ENCODE measurements around the gene ANKRD23.
"Not testable (repeated sequence)": the region's sequence is repeated elsewhere in the genome, so short reads cannot be mapped to it uniquely, and the experiment has no call there.

Gene ANKRD23

DNA sequence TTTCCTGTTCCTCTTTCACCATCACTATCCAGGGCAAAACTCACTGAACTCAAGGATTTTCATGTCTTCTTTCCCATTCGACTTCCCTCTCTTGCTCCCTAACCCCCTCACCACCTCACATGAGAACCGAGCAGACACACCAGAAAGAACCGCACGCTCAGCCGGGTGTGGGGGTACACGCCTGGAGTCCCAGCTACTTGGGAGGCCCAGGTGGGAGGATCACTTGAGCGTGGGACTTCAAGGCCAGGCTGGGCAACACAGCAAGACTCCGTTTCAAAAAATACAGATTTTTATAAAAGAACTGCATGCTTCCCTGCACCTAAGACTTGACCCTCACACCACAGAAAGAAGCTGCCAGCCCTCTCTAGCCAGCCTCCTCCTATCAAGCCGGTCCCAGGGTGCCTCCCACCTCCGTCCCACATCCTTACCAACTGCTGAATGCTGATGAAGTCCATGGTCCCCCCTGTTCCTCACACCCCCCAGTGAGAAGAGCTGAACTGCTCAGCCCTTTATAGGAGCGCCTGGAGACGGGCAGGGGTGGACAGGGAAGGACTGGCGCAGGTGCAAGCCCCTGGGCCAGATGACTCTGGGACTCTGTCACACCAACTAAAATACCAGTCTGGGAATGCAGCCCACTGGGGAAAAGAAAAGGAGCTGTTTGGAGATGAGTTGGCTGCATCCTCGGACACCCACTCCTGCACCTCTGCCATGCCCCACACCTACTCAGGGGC is at the start of gene ANKRD23:
Gene ANKRD23 (minus strand): TSS at position 484 of the 731 bp plus-strand sequence. CDS start 29 bp downstream, at position 455.
- DNase-seq (ENCODE audit: low read depth): no peak

DNA sequence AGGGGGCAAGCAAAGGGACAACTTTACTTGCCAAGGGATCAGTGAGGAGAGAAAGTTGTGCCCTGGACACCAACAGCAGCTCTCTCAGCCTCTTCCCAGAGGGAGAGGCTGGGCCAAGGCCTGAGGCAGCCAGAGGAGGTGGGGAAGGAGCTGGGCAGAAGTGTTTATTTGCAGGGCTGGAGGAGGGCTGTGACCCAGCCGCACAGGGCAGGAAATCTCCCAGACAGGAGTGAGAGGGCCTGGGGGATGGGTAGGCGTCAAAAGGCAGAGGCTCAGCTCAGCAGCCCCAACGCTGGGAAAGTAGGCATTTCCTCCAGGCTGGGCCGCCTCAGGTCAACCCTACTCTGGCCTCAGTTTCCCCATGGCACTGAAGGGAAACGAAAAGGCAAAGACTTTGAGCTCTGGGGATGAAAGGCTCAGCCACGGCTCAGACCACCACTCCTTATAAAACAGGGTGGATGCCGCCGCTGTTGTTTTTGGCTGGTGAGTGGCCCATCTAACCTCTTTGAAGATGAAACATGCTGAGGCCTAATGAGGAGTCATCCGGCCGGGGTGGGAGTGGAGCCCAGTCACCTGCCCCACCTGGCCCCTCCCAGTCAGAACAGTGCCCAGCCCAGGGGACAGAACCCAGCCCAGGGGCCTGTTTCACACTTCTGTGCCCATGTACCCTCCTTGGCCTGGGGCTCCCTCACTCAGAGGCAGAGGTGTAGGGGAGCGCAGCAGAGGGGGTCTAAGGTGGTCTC is 47.9 kb upstream of the ANKRD23 start:
- no peak for DNase-seq (ENCODE audit: low read depth)

DNA sequence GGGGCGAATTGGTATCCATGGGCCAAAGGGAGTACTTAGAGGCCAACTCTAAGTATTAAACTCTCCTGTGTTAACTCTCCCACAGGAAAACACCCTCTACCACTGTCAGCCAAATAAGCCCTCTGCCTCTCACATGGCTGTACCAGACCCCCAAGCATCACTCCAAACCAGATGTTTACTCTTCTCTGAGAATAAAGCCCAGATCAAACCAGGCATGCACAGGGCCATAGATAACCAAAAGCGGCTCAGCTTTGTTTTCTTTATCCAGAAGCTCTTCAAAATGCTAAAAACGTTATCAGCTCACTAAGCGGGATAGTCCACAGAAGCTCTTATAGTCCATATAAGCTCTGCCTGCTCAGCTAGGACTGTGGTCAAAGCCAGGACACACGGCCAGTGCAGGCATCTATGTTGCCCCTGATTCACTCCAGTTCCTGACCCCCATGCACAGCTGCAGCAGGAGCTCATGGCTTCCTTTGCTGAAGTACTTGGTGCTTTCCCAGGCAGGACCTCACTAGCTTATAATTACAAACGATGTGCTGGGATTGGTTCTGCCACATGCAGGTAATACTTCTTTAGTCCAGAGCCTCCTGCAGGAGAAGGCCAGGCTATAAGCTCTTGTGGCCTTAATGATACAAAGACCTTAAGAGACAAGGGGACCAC is 47.0 kb upstream of the ANKRD23 start:
- no peak for DNase-seq (ENCODE audit: low read depth)

DNA sequence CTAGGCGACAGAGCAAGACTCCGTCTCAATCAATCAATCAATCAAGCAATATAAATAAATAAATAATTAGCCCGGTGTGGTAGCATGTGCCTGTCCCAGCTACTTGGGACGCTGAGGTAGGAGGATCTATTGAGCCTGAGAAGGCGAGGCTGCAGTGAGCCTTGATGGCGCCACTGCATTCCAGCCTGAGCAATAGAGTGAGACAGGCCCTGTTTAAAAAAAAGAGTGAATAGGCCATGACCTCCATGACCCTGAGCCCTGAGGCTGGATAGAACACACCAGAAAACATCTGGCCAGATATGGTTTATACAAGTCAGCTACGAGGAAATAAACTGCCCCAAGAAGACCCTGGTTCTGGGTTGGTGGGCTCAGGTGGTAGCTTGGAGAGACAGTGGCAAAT is 46.4 kb upstream of the ANKRD23 start:
- no peak for DNase-seq (ENCODE audit: low read depth)

DNA sequence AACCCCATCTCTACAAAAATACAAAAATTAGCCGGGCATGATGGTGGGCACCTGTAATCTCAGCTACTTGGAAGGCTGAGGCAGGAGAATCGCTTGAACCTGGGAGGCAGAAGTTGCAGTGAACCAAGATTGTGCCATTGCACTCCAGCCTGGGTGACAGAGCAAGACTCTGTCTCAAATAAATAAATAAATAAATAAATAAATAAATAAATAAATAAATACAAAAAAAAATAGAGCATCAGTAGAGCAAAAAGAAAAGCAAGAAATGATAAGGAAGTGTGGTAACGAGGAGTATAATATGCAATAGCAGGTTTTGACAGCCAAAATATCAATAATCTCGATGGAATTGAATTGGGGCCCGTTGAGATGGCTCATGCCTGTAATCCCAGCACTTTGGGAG is 45.7 kb upstream of the ANKRD23 start:
- not testable (repeated sequence) for DNase-seq (ENCODE audit: low read depth)

DNA sequence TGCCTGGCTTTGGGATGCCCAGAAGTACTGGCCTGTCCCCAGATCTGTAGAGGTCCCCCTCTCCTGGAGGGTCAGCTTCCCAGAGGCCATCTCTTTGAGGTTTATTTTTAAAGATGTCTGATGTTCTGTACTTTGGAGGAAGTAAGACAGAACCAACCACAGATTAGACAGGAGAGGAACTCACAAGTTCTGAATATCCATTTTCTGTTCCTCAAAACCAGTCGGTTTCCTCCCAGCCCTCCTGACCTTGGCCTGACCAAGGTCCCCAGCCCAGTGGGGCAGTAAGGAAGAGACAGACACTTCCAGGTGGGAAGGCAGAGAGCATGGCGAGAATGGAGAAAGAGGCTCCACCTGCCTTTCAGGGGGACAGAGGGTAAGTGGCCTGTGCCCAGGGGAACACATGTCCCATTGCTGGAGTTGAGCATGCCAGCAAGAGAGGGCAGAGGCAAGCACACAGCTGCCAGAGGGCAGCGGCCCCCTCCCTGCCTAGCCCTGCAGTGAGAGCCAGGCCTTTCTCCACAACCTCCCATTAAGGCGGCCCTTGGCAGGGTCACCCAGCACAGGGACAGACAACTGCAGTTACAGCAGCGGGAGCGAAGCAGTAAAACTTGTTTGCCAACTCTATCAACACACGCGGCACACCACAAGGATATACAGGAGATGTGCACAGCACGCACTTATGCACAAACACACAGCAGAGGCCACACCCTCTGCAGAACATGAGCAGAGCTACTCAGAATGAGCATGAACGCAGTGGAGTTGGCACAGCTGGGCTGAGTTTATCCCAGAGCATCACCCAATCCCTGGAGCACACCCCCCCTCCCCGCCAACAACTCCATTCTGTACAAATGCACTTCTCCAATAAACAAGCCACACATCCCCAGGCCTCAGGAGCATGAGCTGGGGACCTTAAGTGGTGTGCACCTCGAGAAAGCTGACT is 44.5 kb upstream of the ANKRD23 start:
- DNase-seq (ENCODE audit: low read depth): no peak

DNA sequence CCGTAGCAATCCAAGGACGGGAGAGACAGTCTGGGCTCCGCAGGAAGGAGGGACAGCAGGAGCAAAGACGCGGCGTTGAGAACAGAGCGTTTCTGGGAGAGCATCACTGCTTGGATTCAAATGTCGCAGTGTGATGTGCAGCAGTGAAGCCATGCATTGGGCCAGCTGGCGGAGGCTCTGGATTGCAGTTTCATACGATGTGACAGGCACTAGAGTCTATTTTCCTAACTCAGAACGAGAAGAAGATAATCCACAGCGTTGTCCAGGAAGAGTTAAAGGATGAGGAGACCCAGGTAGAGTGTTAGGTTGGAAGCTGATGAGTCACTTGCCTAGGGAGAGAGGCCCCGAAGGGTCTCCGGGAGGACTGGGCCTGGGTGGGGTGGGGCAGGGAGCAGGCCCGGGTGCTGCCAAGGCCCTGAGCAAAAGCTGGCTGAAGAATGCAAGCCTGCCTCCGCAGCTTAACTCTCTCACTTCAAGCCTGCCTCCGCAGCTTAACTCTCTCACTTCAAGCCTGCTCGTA is 43.7 kb upstream of the ANKRD23 start:
- no peak for DNase-seq (ENCODE audit: low read depth)

DNA sequence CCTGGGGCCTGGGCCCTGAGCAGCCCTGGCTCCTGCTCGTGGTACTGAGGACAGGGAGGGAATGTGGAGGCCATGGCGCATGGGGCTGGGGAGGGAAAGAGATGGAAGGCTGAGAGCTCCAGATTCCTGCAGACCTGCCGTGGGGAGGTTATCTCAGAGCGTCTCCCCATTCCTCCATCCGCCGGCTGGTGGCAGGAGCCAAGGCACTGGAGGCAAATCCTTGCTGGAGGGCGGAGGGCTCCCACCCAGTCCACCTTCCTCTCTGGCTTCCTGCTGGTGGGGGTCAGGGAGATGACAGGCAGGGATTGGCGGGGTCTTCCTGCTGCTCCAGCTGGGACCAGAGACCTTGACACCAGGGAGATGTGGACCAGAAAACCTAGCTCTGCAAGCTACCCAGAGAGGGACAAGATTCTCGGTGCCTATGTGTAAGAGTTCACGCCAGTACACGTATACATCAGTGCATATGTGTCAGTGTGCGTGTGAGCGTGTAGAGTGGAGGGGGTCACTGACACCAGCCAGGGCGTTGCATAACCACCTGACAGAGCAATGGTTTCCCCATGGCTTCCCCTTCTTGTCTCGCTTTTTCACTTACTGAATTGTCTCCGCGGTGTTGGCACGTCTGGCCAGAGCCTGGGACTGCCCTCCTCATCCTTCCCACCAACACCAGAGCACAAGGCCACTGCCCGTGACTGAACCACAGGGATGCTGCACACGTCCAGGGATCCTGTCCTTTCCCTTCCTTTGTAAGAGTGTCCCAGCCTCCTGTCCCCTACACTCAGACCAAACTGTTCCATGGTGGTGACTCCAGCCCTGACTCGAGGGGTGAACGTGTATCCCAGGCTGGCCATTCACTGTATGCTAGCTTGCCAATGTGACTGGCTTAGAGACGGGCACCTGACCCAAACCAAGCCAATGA is 41.9 kb upstream of the ANKRD23 start:
- no peak for DNase-seq (ENCODE audit: low read depth)

DNA sequence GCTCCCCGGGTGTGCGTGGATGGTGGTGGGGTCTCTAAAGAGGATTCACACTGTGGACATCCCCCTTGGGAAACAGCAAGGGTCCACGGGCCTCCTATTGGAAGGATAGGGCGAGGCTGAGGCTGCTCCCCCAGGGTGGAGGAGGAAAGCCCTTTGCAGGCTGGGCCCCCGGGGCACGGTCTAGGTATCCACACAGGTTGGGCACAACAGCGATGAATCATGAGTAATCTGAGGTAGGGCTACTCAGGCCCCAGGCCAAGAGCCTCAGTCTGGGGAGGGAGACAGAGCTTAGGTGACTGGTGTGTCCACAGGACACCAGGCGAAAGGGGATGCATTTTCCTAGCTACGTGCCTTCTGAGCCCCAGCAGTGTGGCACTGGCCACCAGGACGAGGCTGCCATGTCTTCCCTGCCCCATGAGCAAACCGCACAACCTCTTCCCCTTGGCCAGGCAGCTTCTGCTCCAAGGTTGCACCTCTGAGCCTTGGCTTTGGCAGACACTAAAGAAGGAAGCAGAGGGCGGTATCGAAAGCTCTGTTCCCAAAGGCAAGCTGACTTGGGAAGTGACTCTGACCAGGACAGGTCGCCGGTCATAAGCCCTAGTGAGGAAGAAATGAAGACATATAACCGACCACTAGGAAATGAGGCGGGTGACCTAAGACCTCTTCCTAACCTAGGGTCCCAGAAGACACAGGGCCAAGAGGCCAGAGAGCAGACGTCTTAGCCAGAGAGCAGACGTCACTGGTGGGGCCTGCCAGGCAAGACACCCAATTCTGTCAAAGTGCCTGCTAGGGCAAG is 40.7 kb upstream of the ANKRD23 start:
- DNase-seq (ENCODE audit: low read depth): no peak

DNA sequence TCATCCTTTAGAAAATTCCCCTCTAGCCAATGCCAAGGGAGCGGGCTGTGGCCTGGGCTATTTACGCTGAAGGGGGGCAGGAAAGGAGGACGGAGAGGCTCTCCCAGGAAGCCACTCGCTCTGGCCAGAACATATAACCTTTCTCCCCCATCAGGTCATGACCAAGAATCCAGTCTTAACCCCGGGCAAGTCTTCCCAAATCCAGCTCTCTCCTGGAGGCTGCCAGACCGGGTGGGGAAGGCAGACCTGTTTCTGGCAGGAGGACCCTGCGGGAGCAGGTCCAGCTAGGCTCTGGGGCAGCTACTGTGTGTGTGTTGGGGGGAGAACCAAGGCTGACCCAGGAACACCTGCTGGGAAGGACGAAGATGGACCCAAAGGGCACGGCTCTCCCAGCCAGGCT is 39.5 kb upstream of the ANKRD23 start:
- DNase-seq (ENCODE audit: low read depth): no peak

DNA sequence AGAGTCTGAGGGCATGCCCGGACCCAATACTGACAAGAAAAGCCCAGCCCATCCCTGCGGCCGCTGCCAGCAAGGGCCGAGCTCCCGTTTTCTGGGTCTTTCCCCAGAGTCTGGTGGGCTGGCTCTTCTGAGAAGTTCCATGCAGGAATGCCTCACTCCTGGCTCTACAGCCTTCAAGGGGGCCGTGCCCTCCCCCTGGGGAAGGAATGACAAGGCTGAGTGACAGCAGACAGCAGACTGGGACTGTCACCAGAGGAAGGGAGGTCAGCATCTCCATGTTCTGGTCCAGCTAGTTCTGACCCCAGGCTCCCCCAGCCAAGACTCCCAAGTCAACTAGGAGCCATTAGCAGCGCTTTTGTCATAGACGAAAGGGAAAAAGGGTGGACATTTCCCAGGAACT is 39.1 kb upstream of the ANKRD23 start:
- no peak for DNase-seq (ENCODE audit: low read depth)

DNA sequence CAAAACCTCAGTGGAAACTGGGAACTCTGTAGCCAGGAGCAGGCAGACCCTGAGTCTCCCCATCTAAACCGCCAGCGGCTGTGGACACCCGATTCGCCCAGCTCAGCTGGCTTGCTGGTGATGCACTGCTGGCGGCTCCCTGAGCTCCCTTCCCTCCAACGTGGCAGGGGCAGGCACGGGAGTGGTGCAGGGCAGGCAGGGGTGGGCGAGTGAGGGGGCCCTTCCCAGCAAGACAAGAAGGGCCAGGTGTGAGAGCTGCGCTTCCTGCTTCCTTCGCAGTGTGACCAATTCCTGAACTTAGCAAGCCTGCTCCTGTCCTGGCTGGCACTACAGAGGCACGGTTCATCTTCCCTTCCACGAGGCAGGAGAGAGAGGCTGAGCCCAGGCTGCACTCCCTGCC is 38.4 kb upstream of the ANKRD23 start:
- no peak for DNase-seq (ENCODE audit: low read depth)

DNA sequence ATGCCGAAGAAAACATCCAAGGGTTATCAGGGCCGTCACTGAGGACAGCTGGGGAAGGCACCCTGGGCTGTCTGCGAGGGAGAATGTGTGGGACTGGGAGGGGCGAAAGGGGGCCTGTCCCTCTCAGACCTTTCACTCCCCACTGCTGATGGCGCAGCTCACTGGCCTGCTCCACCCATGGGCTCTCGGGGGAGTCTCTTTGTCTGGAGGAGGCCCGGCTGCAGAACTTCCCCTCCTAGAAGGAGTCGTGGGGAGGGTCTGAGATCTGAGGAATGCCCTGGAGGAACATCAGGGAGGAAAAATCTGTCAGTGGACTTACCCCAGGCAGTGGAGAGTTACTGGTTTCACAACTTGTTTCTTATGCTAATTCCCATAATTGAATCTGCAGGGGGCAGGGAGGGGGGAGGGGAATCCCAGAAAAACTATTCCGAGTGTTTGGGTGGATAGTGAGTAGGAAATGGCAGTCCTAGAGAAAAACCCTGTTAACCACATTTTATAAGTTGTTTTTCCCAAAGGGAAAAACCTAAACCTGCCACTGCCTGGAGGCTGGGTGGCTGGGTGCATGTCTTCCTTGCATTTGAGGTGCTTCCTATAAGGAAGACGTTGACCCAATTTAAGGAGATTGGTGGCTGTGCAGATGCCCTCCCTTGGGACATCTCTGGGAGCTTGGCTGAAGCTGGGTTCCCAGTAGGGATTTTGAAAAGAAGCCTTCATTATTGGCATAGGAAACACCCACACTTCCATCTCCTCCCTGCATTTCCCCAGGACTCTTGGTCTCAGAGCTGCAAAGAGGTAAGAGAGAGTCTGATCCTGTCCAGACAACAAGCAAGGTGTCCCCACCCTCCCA is 37.8 kb upstream of the ANKRD23 start:
- DNase-seq (ENCODE audit: low read depth): no peak

DNA sequence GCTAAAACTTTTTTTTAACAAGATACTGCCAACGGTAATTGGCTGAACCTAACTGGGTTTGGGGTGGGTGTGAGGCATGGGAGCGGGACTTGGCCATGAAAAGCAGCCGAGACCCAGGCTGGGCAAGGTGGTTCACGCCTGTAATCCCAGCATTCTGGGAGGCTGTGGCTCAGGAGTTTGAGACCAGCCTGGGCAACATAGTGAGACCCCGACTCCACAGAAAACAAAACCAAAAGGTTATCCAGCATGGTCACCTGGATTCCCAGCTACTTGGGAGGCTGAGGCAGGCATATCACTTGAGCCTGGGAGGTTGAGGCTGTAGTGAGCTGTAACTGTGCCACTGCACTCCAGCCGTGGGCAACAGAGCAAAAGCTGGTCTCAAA is 37.1 kb upstream of the ANKRD23 start:
- DNase-seq (ENCODE audit: low read depth): no peak

DNA sequence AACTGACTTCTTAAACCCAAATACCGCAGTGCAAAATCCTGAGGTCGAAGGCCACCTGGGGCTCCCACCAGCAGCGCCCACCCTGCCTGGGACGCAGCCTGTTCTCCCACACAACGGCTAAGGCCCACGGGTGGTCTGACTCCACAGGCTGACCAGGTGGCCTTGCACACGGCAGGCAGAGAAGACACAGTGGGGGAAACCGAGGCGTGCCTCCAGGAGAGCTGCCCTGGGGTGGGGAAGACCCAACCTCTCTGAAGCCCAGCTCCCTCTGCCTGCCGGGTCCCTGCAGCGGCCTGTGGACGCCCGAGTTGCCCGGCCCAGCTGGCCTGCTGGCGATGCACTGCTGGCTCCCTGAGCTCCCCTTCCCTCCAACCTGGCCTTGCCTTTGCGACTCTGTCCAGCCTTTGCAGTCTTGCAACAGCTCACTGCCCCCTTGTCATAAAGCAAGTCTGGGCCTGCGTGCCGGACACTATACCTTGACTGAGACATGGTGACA is 35.8 kb upstream of the ANKRD23 start:
- no peak for DNase-seq (ENCODE audit: low read depth)

DNA sequence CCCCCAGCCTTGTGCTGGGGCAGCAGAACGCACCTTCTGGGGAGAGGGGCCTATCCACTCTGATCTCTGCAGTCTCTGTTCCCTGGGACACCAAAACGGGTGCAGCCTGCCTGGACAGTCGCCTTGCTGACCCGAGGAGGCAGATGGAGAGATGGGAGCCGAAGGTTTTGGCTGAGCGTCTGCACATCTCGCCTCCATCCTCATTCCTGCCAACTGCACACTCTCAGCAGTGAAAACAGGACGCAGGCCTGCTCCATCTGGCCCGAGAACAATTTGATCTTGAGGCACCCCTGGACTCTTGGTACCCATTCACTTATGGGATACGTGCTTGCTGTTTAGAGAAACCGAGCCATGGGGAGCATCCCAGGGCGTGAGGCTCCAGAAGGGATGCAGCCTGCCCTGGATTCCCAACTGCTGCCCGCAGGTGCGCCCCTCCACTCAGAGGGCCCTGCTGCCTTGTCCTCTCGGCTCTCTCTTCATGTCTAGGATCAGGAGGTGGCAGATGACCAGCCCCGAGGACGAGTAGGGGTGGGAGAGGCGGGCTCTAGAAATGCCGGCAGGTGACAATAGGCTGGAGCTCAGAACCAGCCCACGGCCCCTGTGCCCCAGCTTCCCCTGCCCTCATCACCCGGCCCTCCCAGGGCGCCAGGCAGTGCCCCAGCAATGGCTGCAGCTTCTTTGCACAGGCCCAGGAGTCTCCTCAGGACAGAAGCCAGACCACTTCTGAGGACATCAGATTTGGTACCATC is 35.1 kb upstream of the ANKRD23 start:
- no peak for DNase-seq (ENCODE audit: low read depth)

DNA sequence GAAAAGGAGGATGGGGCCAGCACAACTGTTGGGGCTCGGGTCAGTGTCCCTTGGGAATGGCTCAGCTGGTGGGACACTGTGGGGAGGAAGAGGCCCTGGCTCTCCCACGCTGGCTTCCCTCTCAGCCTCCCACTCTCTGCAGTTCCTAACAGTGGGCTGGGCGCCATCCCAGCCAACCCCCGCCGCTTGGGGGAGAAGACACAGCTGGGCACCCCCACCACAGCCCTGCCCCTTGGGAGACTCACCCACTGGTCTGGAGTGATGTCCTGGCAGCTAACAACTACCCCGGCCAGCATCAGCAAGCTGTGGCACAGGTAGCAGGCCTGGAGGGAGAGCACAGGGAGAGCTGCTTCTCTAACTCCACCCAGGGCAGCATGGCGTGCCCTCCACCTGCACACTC is 34.4 kb upstream of the ANKRD23 start:
- DNase-seq (ENCODE audit: low read depth): no peak

DNA sequence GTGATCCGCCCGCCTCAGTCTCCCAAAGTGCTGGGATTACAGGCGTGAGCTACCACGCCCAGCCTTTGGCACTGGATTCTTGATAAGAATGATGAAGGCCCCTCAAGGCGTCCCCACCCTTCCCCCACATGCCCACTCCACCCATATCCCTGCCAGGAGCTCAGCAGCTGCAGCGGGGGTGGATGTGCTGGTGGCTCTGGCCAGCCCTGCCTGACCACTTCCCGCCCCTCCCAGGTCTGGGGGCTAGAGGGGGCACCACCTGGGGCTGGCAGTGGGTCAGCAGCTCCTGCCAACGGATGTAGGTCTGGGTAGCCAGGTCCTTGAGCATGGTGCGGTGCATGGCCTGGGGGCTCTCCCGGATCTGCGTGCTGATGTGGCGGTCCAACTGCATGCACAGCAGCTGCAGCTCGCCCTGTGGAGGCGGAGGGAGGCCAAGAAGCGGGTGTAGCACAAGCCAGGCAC is 33.8 kb upstream of the ANKRD23 start:
- no peak for DNase-seq (ENCODE audit: low read depth)

All from fibroblast of the conjunctiva (primary cell).